ENCODE measurements around the gene BABAM2.

Gene BABAM2

DNA sequence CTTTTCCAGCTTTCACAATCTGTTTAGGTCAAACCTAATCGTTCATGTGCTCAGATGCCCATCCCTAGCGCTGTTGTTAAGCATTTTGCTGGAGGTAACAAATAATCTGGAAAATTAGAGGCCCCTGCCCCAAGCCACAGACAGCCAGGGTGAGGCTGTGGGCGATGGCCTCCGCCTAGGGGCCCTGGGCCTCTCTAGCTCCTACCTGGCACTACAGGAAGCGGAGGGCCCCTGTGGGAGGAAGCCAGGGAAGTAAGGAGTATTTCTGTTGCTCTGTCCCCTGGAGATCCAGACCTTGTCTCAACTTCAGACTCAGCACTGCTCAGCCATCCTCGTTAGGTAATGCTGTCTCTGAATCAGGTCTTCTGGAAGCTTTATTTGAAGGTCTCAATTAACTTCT, 489.7 kb downstream of the BABAM2 start:
- no peak for DNase-seq (ENCODE audit: low spot score)

- no peak for DNase-seq (ENCODE audit: low spot score)
Measured at GRCh38 chr2:28381225-28382180, 491.0 kb downstream of the BABAM2 start.

DNA sequence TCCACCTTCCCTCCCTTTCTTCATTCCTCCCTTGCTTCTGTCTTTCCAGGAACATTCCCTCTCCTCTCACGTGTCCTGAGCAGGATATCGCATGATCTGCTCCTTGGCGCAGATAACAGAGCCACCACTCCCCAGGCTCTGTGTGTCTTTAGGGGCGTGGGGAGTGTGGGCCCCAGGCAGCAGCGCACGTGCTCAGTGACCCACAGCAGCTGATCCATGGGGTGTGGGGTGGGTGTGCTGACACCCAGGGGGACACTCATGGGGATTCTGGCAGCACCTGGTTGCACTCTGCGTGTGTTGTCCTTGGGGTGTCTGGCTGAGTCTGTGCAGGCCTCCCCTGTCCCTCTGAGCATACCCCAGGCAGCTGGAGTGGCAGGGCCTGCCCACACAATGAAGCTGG, 492.2 kb downstream of the BABAM2 start:
- no peak for DNase-seq (ENCODE audit: low spot score)

DNA sequence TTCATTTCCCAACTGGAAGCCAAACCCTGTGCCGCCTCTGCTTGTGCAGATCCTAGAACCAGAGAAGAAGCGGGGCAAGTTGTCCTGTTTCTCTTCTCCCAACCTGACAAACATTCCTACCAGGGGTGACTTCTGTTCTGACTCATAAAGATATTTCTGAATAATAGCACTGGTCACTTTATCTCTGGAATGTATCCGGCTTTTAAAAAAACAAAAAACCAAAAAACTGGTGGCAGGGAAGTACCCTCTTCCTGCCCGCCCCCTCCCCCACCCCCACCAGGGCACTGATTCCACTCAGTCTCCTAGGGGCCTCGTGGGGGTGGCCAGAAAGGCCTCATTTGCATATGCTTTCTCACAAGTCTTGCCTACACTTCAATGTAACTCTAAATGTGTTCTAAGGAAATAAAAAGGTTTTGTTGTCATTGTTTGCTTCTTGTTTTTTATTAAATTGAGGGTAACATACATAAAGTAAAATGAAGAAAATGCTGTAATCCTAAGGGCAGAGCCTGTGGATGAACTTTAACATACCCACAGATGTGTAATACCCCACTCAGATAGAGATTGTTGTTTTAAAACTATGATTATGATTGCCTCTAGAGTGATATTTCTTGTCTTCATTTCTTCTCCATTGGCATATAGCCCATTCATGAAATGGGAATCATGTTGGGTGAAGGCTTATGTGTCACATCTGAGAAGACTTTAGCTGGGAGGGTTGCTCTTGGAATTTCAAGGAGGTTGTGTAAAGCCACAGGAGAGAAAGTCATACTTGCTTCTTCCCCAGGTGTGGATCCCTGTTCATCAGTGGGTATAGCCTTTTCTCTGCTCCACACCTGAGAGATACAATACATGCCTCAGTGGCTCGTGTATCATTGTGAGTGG, 496.8 kb downstream of the BABAM2 start:
- peak; percentile 70 for DNase-seq (ENCODE audit: low spot score)
